GM21515 (cell line): ENCODE data around the gene CASP9.
"Not testable (repeated sequence)": the region's sequence is repeated elsewhere in the genome, so short reads cannot be mapped to it uniquely, and the experiment has no call there.

Experiments
- ATAC-seq: cut with Tn5 transposase; IDR thresholded peaks from one replicate; pipeline ENCODE4 v1.9.1; 2021; ENCODE audit not compliant: unreplicated experiment

The CASP9 gene

GRCh38 chr1:15501208-15502032, 22.6 kb downstream of the CASP9 start:
- ATAC-seq: no peak

GRCh38 chr1:15500184-15501178, 23.5 kb downstream of the CASP9 start:
- no peak for ATAC-seq

- ATAC-seq: no peak
Observed at GRCh38 chr1:15493869-15494390, 30.1 kb downstream of the CASP9 start.

GRCh38 chr1:15492596-15492995, 31.4 kb downstream of the CASP9 start:
- ATAC-seq: no peak

GRCh38 chr1:15491010-15491409, 33.0 kb downstream of the CASP9 start:
- not testable (repeated sequence) for ATAC-seq

GRCh38 chr1:15489052-15489736, 34.8 kb downstream of the CASP9 start:
- no peak for ATAC-seq

GRCh38 chr1:15488371-15488770, 35.6 kb downstream of the CASP9 start:
- no peak for ATAC-seq

GRCh38 chr1:15486844-15487610, 37.0 kb downstream of the CASP9 start:
- not testable (repeated sequence) for ATAC-seq

- no peak for ATAC-seq
Observed at GRCh38 chr1:15485636-15486035, 38.4 kb downstream of the CASP9 start.

GRCh38 chr1:15484443-15484842, 39.6 kb downstream of the CASP9 start:
- not testable (repeated sequence) for ATAC-seq

GRCh38 chr1:15483971-15484370, 40.0 kb downstream of the CASP9 start:
- ATAC-seq: no peak

GRCh38 chr1:15482983-15483543, 41.0 kb downstream of the CASP9 start:
- not testable (repeated sequence) for ATAC-seq

- not testable (repeated sequence) for ATAC-seq
Observed at GRCh38 chr1:15482455-15482854, 41.6 kb downstream of the CASP9 start.

GRCh38 chr1:15479654-15480347, 44.2 kb downstream of the CASP9 start:
- no peak for ATAC-seq

GRCh38 chr1:15477646-15478212, 46.3 kb downstream of the CASP9 start:
- no peak for ATAC-seq

GRCh38 chr1:15476927-15477326, 47.1 kb downstream of the CASP9 start:
- ATAC-seq: no peak

- ATAC-seq: no peak
Observed at GRCh38 chr1:15475752-15476314, 48.2 kb downstream of the CASP9 start, which contains the start of gene CELA2B. CELA2B (plus strand) TSS chr1:15476104; CDS start chr1:15476126, 22 bp downstream.

- ATAC-seq: no peak
Observed at GRCh38 chr1:15472587-15472986, 51.4 kb downstream of the CASP9 start.
